ENCODE measurements around the gene REG1A. TPM values are rescaled to one million over a fixed set of nuclear protein-coding genes. Genes with fewer than 3 reads are reported as not detected.

Gene REG1A
- total and polyA plus RNA-seq, 2 experiments from 2014 or later = 0.53 TPM; not detected in 1

DNA sequence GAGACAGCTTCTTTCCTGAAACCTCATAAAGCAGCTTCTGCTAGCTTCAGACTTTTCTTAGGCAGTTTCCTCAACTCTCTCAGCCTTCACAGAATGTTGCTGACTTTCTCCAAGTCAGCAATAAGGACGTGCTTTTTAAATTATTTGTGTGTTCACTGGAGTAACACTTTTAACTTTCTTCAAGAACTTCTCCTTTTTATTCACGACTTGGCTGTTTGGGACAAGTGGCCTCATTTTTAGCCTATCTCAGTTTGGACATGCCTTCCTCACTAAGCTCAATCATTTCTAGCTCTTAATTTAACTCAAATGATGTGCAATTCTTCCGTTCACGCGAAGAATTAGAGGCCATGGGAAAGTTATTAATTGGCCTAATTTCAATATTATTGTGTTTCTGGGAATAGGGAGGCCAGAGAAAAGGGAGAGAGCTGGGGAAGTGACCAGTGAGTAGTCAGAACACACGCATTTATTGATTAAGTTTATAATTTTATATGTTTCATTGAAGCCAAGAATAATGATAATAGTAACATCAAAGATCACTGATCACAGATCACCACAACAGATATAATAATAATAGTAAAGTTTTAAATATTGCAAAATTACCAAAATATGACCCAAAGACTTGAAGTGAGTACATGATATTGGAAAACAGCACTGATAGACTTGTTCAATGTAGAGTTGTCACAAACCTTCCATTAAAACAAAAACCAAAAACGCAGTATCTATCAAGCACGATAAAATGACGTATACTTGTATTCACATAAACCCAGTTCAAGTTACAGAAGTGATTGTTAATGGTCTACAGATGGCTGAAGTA is 4.8 kb downstream of the REG1A start:
- H4K20me1 ChIP-seq (ENCODE audit: insufficient read depth, poor library complexity, severe bottlenecking) = no peaks in the 10 kb centered on the region
- H3K4me1 ChIP-seq (ENCODE audit: insufficient read depth) = no peaks in the 10 kb centered on the region
- H3K27ac ChIP-seq = no peak overlapping the region
- H3K27me3 ChIP-seq = no peaks in the 10 kb centered on the region
- H3K36me3 ChIP-seq (replicated peaks; ENCODE audit: insufficient read depth, low read depth) = no peaks in the 10 kb centered on the region
- no peaks in the 10 kb centered on the region for H3K9me3 ChIP-seq (ENCODE audit: low read depth)
- DNase-seq (ENCODE audit: low spot score) = no peak
- no peaks in the 10 kb centered on the region for H3K9me2 ChIP-seq (replicated peaks; ENCODE audit: insufficient read depth)
- TF ChIP-seq, protein P1, sequence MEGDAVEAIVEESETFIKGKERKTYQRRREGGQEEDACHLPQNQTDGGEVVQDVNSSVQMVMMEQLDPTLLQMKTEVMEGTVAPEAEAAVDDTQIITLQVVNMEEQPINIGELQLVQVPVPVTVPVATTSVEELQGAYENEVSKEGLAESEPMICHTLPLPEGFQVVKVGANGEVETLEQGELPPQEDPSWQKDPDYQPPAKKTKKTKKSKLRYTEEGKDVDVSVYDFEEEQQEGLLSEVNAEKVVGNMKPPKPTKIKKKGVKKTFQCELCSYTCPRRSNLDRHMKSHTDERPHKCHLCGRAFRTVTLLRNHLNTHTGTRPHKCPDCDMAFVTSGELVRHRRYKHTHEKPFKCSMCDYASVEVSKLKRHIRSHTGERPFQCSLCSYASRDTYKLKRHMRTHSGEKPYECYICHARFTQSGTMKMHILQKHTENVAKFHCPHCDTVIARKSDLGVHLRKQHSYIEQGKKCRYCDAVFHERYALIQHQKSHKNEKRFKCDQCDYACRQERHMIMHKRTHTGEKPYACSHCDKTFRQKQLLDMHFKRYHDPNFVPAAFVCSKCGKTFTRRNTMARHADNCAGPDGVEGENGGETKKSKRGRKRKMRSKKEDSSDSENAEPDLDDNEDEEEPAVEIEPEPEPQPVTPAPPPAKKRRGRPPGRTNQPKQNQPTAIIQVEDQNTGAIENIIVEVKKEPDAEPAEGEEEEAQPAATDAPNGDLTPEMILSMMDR (IDR thresholded peaks at IDR 0.05; ENCODE audit: poor library complexity) = no peak
- TF ChIP-seq EZH2 (IDR thresholded peaks at IDR 0.05; ENCODE audit: borderline replicate concordance) = no peak
- TF ChIP-seq EZH2phosphoT487 (IDR thresholded peaks at IDR 0.05; ENCODE audit: low read depth, severe bottlenecking, unreplicated experiment) = no peak
- WGBS (ENCODE audit: low lambda C conversion rate, missing lambda C conversion rate) = 89% methylated on average over 9 of the region's 9 CpGs
- H2AFZ ChIP-seq = no peak overlapping the region
- no peaks in the 10 kb centered on the region for H3K79me2 ChIP-seq
- H3K4me2 ChIP-seq = no peak overlapping the region
- no peak overlapping the region for H3K4me3 ChIP-seq

DNA sequence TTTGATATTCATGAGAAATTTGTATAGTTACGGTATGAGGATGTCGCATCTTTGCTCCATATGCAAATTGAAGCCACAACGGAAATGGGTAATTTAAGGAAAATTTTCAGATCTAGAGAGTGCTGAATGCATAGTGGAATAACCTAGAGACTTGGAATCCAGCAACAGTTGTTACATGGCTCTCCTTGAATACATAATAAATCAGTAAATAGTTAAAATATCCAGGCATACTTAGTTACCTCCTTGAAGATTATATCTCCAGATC is 5.4 kb downstream of the REG1A start:
- Histone ChIP-seq H3K9me2 (replicated peaks; ENCODE audit: insufficient read depth) (no peaks in the 10 kb centered on the region), H3K9me3 (ENCODE audit: low read depth) (no peaks in the 10 kb centered on the region), H3K4me1 (ENCODE audit: insufficient read depth) (no peaks in the 10 kb centered on the region), H4K20me1 (ENCODE audit: insufficient read depth, poor library complexity, severe bottlenecking) (no peaks in the 10 kb centered on the region), H3K36me3 (replicated peaks; ENCODE audit: insufficient read depth, low read depth) (no peaks in the 10 kb centered on the region), H3K27ac (no peak overlapping the region), H2AFZ (no peak overlapping the region), H3K79me2 (no peaks in the 10 kb centered on the region), H3K4me2 (no peak overlapping the region), H3K4me3 (no peak overlapping the region), H3K27me3 (no peaks in the 10 kb centered on the region)
- 91% methylated on average over 3 of the region's 3 CpGs for WGBS (ENCODE audit: low lambda C conversion rate, missing lambda C conversion rate)
- DNase-seq (ENCODE audit: low spot score) = no peak
- TF ChIP-seq EZH2 (IDR thresholded peaks at IDR 0.05; ENCODE audit: borderline replicate concordance) (no peak), EZH2phosphoT487 (IDR thresholded peaks at IDR 0.05; ENCODE audit: low read depth, severe bottlenecking, unreplicated experiment) (no peak)
- TF ChIP-seq, protein P1 (IDR thresholded peaks at IDR 0.05; ENCODE audit: poor library complexity) = no peak

DNA sequence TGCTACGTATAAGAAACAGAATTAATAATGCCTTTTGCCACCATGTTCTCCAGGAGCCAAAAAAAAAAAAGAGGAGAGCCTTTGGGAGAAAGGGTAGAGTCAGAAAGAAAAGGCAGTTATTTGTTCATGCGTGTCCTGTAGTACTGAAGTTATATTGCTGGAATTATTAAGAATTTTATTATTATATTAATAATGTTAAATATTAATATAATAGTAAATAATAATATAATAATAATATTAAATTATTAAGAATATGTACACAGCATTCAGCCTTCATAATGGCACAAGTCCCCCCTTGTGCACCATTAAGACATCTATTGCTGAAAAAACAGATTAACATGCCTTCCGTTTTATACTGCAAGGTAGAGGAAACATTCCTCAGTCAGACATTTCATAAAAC is 8.1 kb downstream of the REG1A start:
- 91% methylated on average over 3 of the region's 3 CpGs for WGBS (ENCODE audit: low lambda C conversion rate, missing lambda C conversion rate)
- Histone ChIP-seq H3K36me3 (replicated peaks; ENCODE audit: insufficient read depth, low read depth) (no peaks in the 10 kb centered on the region), H2AFZ (no peak overlapping the region), H3K27me3 (no peaks in the 10 kb centered on the region), H3K79me2 (no peaks in the 10 kb centered on the region), H4K20me1 (ENCODE audit: insufficient read depth, poor library complexity, severe bottlenecking) (no peaks in the 10 kb centered on the region), H3K9me2 (replicated peaks; ENCODE audit: insufficient read depth) (no peaks in the 10 kb centered on the region), H3K4me2 (no peak overlapping the region), H3K4me1 (ENCODE audit: insufficient read depth) (no peaks in the 10 kb centered on the region), H3K4me3 (no peak overlapping the region), H3K27ac (no peak overlapping the region), H3K9me3 (ENCODE audit: low read depth) (no peaks in the 10 kb centered on the region)
- TF ChIP-seq EZH2phosphoT487 (IDR thresholded peaks at IDR 0.05; ENCODE audit: low read depth, severe bottlenecking, unreplicated experiment) = no peak
- no peak for TF ChIP-seq EZH2 (IDR thresholded peaks at IDR 0.05; ENCODE audit: borderline replicate concordance)
- TF ChIP-seq, protein P1 (IDR thresholded peaks at IDR 0.05; ENCODE audit: poor library complexity) = no peak
- no peak for DNase-seq (ENCODE audit: low spot score)
